ENCODE measurements around the gene TRIM17.
"Not testable (repeated sequence)": the region's sequence is repeated elsewhere in the genome, so short reads cannot be mapped to it uniquely, and the experiment has no call there.

Gene TRIM17

GRCh38 chr1:228448372-228448771, 31.7 kb upstream of the TRIM17 start:
- DNase-seq (ENCODE audit: low read depth in 1 of 2, low spot score in 1 of 2): no peak

DNA sequence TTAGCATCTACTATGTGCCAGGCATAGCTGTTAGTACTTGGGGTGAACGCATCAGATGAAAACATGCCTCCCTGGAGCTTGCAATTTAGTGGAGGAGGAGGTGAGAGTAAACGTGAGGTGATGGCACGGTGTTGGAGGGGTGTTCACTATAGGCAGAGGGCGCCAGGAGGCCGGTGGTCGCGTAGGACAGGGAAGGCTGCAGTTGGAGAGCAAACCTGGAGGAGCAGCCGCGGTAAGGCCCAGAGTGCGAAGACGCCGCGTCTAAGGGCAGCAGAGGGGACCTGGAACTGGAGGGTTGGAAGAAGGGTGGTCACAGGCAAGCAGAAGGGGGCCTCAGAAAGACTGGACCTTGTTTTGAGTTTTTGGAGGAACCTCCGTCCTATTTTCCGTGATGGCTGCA, 30.2 kb upstream of the TRIM17 start:
- DNase-seq (ENCODE audit: low read depth in 1 of 2, low spot score in 1 of 2): no peak

DNA sequence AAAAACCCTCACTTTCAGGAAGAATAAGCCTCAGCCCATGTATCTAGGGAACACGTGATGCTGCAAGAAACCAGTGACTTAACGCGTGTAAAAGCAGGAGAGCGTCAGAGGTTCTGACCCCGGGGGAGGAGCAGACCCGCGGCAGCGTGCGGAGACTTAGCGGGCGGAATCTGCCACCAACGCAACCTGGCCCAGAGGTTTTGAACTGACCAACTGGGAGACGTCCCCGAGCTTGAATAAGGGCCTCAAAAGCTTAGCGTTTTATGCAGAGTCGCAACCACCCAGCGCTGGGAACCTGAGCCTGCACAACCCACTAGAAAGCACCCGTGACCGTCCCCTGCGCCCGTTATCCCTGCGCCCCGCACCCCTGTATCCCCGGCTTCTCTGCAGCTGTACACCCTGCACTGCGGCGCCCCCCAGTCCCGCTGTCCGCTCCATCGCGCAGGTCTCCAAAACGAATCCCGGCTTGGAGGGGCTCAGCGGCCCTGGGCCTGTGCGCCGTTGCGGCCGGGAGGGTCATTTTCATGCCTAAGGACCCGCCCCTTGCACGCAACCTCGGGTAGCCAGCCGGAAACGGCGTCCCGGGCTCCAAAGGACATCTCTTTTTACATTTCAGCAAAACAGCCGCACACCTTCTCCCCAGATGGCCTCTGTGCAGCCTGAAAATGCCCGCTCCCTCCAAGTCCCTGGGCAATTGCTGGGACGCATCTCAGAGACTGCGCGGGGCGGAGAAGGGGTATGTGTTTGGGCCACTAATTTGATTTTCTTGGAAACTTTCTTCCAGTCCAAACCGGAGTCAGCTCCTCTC, 29.4 kb upstream of the TRIM17 start:
- DNase-seq (ENCODE audit: low read depth in 1 of 2, low spot score in 1 of 2): no peak

DNA sequence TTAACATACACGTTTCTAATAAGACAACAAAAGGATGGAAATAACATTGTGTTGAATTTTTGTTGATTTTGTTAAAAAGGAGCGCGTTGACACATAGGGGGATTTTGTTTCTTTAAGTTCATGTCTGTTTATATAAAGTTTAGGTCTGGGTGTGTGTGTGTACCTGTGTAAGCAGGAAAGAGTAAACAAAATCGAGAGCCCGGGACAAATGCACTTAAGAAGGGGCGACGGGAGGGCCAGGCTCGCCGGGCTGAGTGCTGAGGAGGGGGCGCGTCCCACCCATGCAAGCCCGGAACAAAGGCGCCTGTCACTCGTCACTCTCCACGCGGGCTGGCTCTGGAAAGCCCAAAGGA, 28.8 kb upstream of the TRIM17 start:
- DNase-seq (ENCODE audit: low read depth in 1 of 2, low spot score in 1 of 2): no peak

DNA sequence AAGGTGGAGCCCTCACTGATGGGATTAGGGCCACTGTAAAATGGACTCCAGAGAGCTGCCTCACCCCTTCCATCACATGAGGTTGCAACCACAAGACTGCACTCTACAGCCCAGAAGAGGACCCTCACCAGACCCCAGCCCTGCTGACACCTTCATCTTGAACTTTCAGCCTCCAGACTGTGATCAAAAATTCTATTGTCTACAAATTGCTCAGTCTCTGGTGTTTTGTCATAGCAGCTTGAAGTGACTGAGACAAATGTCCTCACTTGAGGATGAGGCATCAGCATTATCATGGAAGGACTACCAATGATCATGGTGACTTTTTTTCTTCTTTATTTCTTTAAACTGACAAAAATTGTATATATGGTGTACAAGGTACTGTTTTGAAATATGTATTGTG, 26.7 kb upstream of the TRIM17 start:
- DNase-seq (ENCODE audit: low read depth in 1 of 2, low spot score in 1 of 2): no peak

- no peak for DNase-seq (ENCODE audit: low read depth in 1 of 2, low spot score in 1 of 2)
These were observed 24.3 kb upstream of the TRIM17 start for GRCh38 chr1:228440761-228441500.

DNA sequence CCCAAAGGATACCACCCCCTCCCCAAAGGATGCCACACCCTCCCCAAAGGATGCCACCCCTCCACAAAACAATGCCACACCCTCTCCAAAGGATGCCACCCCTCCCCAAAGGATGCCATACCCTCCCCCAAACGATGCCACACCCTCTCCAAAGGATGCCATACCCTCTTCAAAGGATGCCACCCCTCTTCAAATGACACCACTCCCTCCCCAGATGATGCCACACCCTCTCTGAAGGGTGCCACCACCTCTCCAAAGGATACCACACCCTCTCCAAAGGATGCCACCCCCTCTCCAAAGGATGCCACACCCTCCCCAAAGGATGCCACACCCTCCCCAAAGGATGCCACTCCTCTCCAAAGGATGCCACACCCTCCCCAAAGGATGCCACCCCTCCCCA, 21.6 kb upstream of the TRIM17 start:
- DNase-seq (ENCODE audit: low read depth in 1 of 2, low spot score in 1 of 2): no peak

DNA sequence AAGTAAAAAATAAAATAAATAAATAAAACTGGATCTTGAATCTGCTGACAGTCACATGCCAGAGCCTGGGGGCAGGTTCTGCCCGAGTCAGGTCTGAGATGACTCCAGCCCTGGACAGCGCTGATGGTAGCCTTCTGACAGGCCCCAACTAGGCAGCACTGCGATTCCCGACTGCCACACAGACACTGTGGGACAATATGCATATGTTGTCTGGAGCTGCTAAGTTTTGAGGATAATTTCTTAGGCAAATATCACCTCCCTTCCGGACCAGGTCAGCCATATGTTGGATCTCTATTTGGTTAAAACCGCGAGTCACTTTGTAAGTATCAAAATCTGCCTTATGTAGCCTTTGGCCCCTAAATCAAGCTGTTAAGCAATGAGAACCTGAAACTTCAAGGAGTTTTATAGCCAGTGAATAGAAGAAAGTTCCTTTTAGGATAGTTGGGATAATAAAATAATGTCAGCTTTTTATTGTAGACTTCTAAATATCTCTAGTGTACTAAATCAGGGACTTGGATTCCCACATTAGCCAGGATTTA, 20.8 kb upstream of the TRIM17 start:
- no peak for DNase-seq (ENCODE audit: low read depth in 1 of 2, low spot score in 1 of 2)

GRCh38 chr1:228434689-228435088, 18.0 kb upstream of the TRIM17 start:
- DNase-seq (ENCODE audit: low read depth in 1 of 2, low spot score in 1 of 2): no peak

- DNase-seq (ENCODE audit: low read depth in 1 of 2, low spot score in 1 of 2): not testable (repeated sequence)
These were observed 16.8 kb upstream of the TRIM17 start for GRCh38 chr1:228433337-228434053.

GRCh38 chr1:228430243-228430642, 13.6 kb upstream of the TRIM17 start:
- no peak for DNase-seq (ENCODE audit: low read depth in 1 of 2, low spot score in 1 of 2)

- DNase-seq (ENCODE audit: low read depth in 1 of 2, low spot score in 1 of 2): no peak
These were observed 13.0 kb upstream of the TRIM17 start for GRCh38 chr1:228429698-228430097.

DNA sequence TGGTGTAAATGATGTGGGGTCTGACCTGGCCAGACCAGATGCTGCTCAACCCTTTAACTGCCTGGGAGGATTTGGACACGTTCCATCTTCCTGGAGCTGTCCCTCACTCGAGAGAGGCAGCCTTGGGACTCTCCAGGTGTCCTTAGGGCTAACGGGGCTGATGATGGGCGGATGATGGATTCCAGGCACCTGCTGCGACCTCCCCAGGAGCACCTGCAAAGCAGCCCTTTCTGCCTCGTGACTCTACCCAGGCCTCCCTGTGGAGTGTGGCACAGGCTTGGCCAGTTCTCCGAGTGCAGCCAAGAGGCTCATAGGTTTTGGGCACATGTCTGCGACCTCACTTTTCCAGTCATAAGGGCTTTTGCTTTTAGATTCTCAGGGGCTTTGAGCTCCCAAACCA, 12.3 kb upstream of the TRIM17 start:
- DNase-seq (ENCODE audit: low read depth in 1 of 2, low spot score in 1 of 2): no peak

DNA sequence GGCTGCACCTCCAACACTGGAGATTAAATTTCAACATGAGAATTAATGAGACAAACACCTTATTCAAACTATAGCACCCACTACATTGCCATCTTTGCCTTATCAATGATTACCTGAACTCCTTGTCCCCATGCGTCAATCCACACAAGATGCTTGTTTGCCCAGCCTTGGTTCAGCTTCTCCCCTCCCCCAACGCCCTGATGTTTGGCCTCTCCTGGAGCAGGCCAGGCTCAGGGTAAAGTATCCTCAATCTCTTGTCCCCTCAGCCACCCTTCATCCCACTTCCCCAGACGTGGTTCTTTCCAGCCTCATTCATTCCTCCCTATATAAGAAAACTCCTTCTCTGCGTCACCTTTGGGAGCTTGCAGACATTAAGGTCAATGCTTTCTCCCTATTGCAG, 11.8 kb upstream of the TRIM17 start:
- DNase-seq (ENCODE audit: low read depth in 1 of 2, low spot score in 1 of 2): no peak

GRCh38 chr1:228426518-228427175, 10.0 kb upstream of the TRIM17 start:
- no peak for DNase-seq (ENCODE audit: low read depth in 1 of 2, low spot score in 1 of 2)

- no peak for DNase-seq (ENCODE audit: low read depth in 1 of 2, low spot score in 1 of 2)
These were observed 8.3 kb upstream of the TRIM17 start for GRCh38 chr1:228424685-228425660.

DNA sequence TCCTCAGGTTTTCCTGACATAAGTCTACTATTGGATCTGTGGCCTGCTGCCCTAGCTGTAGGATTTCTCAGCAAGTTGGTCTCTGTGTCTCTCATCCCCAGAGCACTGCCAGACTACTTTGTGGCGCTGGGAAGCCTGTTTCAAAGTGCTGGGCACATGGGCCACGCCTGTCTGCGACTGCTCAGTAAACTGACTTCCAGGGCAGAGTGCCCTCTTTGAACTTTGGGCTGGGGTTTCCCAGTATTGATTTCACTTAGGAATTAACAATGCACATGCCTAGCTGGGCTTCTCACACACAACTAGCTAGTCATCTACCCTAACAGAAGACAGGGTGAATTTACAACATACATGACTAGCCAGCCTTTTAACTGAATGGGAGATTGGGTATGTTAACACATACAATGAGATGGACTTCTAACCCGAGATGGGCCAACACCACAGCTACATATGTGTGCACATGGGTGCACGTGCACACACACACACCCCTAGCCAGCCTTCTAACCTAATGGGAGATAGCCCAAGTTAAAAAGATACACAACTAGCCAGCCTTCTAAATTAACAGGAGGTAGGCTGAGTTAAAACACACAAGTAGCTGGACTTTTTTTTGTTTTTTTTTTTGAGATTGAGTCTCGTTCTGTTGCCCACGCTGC, 6.9 kb upstream of the TRIM17 start:
- DNase-seq (ENCODE audit: low read depth in 1 of 2, low spot score in 1 of 2): no peak

- DNase-seq (ENCODE audit: low read depth in 1 of 2, low spot score in 1 of 2): no peak
These were observed 4.5 kb upstream of the TRIM17 start for GRCh38 chr1:228420968-228421826.
